HepG2 (cell line): Measurements from ENCODE around the gene DEFB125. TPM values are rescaled to one million over a fixed set of nuclear protein-coding genes. Genes with fewer than 3 reads are reported as not detected.

Source experiments
- BRD4 ChIP-seq: sonication (generic); formaldehyde crosslinking; IDR thresholded peaks from 2 replicates; pipeline ENCODE4 v1.4.0; 2020; ENCODE audit warnings: missing genetic modification reagents
- CCDC6 ChIP-seq: sonication (generic); formaldehyde crosslinking; IDR thresholded peaks from 2 replicates; pipeline ENCODE4 v1.8.1; 2022; ENCODE audit warnings: mild to moderate bottlenecking, missing genetic modification reagents, moderate library complexity
- EHMT2 ChIP-seq: fragments of 200-600 bp; sonication (generic); IDR thresholded peaks from 2 replicates; pipeline ENCODE4 v1.7.0; 2017; ENCODE audit warnings: antibody characterized with exemption, low read depth, low read length, borderline replicate concordance
- HDAC2 ChIP-seq: sonication (generic); formaldehyde crosslinking; IDR thresholded peaks from 2 replicates; pipeline ENCODE4 v1.4.0; 2020; ENCODE audit warnings: missing genetic modification reagents
- MIER3 ChIP-seq: IDR thresholded peaks from 2 replicates; pipeline ENCODE4 v1.6.1; 2016; ENCODE audit warnings: missing compliant biosample characterization, borderline replicate concordance
- PRDM15 ChIP-seq: sonication (generic); formaldehyde crosslinking; IDR thresholded peaks from 2 replicates; pipeline ENCODE4 v1.4.0; 2020; ENCODE audit warnings: missing genetic modification reagents
- RFX5 ChIP-seq: IDR thresholded peaks from 2 replicates; pipeline ENCODE4 v1.6.1; 2011; ENCODE audit warnings: low read depth, low read length, improper control_type of control experiment
- SALL2 ChIP-seq: sonication (generic); formaldehyde crosslinking; IDR thresholded peaks from 2 replicates; pipeline ENCODE4 v1.8.1; 2023; ENCODE audit warnings: mild to moderate bottlenecking, missing genetic modification reagents, inconsistent platforms
- SNAI1 ChIP-seq: sonication (generic); formaldehyde crosslinking; IDR thresholded peaks from 2 replicates; pipeline ENCODE4 v1.5.0; 2020; ENCODE audit warnings: mild to moderate bottlenecking, missing genetic modification reagents, borderline replicate concordance
- SOX6 ChIP-seq, 2 experiments: fragments of 450-650 bp in 1 of 2; sonication (generic) in 1 of 2; formaldehyde crosslinking in 1 of 2; IDR thresholded peaks; 2 replicates each; pipeline versions ENCODE4 v1.4.0 to v1.6.1; 2017 to 2020; ENCODE audit warnings: antibody characterized with exemption in 1 of 2, mild to moderate bottlenecking in 1 of 2, missing genetic modification reagents in 1 of 2
- SP1 ChIP-seq, 2 experiments: fragments of 450-650 bp in 1 of 2; sonication (generic) in 1 of 2; formaldehyde crosslinking in 1 of 2; IDR thresholded peaks; 2 replicates each; pipeline versions ENCODE4 v1.4.0 to v1.6.1; 2016 to 2020; ENCODE audit warnings: missing genetic modification reagents in 1 of 2
- SP5 ChIP-seq: IDR thresholded peaks from 2 replicates; pipeline ENCODE4 v1.6.1; 2016; ENCODE audit warnings: low read depth, borderline replicate concordance
- TP53 ChIP-seq: sonication (generic); formaldehyde crosslinking; conservative IDR thresholded peaks from 2 replicates; pipeline ENCODE4 v1.4.0; 2020; ENCODE audit warnings: missing genetic modification reagents
- ZBTB33 ChIP-seq: sonication (generic); formaldehyde crosslinking; IDR thresholded peaks from 2 replicates; pipeline ENCODE4 v1.4.0; 2020; ENCODE audit warnings: missing genetic modification reagents
- ZNF225 ChIP-seq: sonication (generic); formaldehyde crosslinking; IDR thresholded peaks from 2 replicates; pipeline ENCODE4 v1.4.0; 2020; ENCODE audit warnings: mild to moderate bottlenecking, missing genetic modification reagents
- ZNF839 ChIP-seq: sonication (generic); formaldehyde crosslinking; IDR thresholded peaks from 2 replicates; pipeline ENCODE4 v1.4.0; 2020; ENCODE audit warnings: missing genetic modification reagents, mild to moderate bottlenecking, borderline replicate concordance
- polyA plus RNA-seq, 8 experiments: library from polyadenylated mRNA; depleted of rRNA in 3 of 8; stranded (reverse) in 7 of 8; unstranded in 1 of 8; fragments of >200 nt; fragmentation: Illumina TruSeq in 4 of 8; extraction: Trizol in 4 of 8; gene quantifications; 2 replicates each; pipeline versions ENCODE4 v1.2.1 to v1.2.3, GENCODE V29; 2011 to 2016; ENCODE audit warnings: low read depth in 4 of 8, missing spikeins in 1 of 8, mixed read lengths in 1 of 8; ENCODE audit not compliant: insufficient read depth in 1 of 8
- total RNA-seq, 5 experiments: library from RNA; depleted of rRNA; stranded (reverse); fragments of >200 nt; fragmentation: Illumina TruSeq; extraction: Trizol; gene quantifications; 2 replicates each; pipeline ENCODE4 v1.2.3, GENCODE V29; 2016; ENCODE audit warnings: low read depth in 1 of 5
- TF ChIP-seq, protein P1 (sequence below): fragments of 450-650 bp; IDR thresholded peaks from 2 replicates; pipeline ENCODE4 v1.6.1; 2016
- TF ChIP-seq, protein P2 (sequence below): sonication (generic); formaldehyde crosslinking; IDR thresholded peaks from 2 replicates; pipeline ENCODE4 v1.5.0; 2020; ENCODE audit warnings: missing genetic modification reagents, mild to moderate bottlenecking, borderline replicate concordance
- TF ChIP-seq, protein P3 (sequence below): sonication (generic); formaldehyde crosslinking; IDR thresholded peaks from 2 replicates; pipeline ENCODE4 v1.4.0; 2020; ENCODE audit warnings: missing genetic modification reagents, borderline replicate concordance

The DEFB125 gene
- total and polyA plus RNA-seq, 2 of the 13 experiments (the other 11 are each of a cell fraction or from before 2014, with no cell fraction given), result not detected

DNA sequence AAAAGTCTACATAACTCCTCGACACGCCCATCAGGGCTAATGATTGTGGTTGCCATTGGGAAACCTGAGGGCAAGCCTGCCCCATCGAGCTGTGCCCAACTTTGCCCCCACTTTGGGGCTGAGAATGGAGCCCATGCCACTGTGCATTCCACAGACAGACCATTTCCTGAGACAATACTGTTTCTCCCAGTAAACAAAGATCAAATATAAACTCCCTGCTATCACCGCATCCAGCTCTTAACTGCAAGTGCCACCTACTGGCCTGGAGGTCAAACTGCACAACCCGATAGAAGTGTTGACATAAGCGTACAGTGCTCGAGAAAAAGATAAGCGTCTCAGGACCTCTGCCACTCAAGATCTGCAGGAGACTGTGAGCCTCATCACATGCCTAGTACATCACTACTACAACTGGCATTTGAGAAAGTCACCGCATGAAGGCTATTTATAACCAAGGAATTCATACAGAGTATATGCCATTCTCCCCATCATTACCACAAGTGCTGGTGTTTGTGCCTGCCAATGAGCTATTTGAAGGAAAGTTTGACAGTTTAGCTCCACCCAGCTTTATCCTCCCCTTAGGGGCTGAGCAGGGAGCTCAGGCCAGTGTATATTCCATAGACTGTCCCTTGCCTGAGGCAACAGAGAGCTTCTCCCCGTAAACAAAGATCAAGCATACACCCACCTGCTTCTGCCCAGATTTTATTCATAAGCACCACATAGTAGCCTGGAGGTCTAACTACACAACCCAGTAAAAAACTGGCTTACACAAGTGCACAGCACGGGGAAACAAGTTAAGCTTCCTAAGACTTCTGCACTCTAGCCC is 50.4 kb downstream of the DEFB125 start (continued):
- TF ChIP-seq ZBTB33 (CRISPR knock-in tag), result 0 out of 2 replicates have a peak, but pooled peaks have one; percentile 38
- peak; percentile 41; the same call in 1 of the 2 replicates for TF ChIP-seq BRD4 (CRISPR knock-in tag)
- no peak for TF ChIP-seq PRDM15
- no peak for TF ChIP-seq SP5 (CRISPR knock-in tag)
- TF ChIP-seq MIER3 (CRISPR knock-in tag), result no peak
- TF ChIP-seq, protein P1, sequence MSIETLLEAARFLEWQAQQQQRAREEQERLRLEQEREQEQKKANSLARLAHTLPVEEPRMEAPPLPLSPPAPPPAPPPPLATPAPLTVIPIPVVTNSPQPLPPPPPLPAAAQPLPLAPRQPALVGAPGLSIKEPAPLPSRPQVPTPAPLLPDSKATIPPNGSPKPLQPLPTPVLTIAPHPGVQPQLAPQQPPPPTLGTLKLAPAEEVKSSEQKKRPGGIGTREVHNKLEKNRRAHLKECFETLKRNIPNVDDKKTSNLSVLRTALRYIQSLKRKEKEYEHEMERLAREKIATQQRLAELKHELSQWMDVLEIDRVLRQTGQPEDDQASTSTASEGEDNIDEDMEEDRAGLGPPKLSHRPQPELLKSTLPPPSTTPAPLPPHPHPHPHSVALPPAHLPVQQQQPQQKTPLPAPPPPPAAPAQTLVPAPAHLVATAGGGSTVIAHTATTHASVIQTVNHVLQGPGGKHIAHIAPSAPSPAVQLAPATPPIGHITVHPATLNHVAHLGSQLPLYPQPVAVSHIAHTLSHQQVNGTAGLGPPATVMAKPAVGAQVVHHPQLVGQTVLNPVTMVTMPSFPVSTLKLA, result no peak
- TF ChIP-seq, protein P2, sequence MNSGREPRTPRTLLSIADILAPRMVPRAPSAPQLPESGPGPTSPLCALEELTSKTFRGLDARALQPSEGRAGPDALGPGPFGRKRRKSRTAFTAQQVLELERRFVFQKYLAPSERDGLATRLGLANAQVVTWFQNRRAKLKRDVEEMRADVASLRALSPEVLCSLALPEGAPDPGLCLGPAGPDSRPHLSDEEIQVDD (CRISPR knock-in tag), result no peak
- no peak for TF ChIP-seq ZNF225 (CRISPR knock-in tag)
- TF ChIP-seq, protein P3, sequence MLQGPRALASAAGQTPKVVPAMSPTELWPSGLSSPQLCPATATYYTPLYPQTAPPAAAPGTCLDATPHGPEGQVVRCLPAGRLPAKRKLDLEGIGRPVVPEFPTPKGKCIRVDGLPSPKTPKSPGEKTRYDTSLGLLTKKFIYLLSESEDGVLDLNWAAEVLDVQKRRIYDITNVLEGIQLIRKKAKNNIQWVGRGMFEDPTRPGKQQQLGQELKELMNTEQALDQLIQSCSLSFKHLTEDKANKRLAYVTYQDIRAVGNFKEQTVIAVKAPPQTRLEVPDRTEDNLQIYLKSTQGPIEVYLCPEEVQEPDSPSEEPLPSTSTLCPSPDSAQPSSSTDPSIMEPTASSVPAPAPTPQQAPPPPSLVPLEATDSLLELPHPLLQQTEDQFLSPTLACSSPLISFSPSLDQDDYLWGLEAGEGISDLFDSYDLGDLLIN (CRISPR knock-in tag), result 0 out of 2 replicates have a peak, but pooled peaks have one; percentile 75
- TF ChIP-seq CCDC6 (CRISPR knock-in tag), result peak; percentile 44; the same call in 1 of the 2 replicates
- peak; percentile 32; the same call in 1 of the 2 replicates for TF ChIP-seq SALL2
- TF ChIP-seq EHMT2, result peak; percentile 99
- no peak for TF ChIP-seq SP1 (IDR thresholded peaks at IDR 0.05)
- TF ChIP-seq SP1 (CRISPR knock-in tag; IDR thresholded peaks at IDR 0.05), result peak; percentile 33
- no peak for TF ChIP-seq SOX6 (IDR thresholded peaks at IDR 0.05)
- TF ChIP-seq SOX6 (CRISPR knock-in tag; IDR thresholded peaks at IDR 0.05), result 0 out of 2 replicates have a peak, but pooled peaks have one; percentile 39
- 0 out of 2 replicates have a peak, but pooled peaks have one; percentile 40 for TF ChIP-seq HDAC2 (CRISPR knock-in tag)
- TF ChIP-seq RFX5, result no peak
- TF ChIP-seq ZNF839, result no peak
- 0 out of 2 replicates have a peak, but pooled peaks have one; percentile 22 for TF ChIP-seq TP53 (CRISPR knock-in tag)
- TF ChIP-seq SNAI1, result no peak
